WERI-Rb-1 (cell line): Measurements from ENCODE around the gene CDCP1.
"Not testable (repeated sequence)": the region's sequence is repeated elsewhere in the genome, so short reads cannot be mapped to it uniquely, and the experiment has no call there.

Experiments
- DNase-seq: peaks from one replicate; pipeline ENCODE4 v3.0.0-alpha.2; 2020
- H3K27ac ChIP-seq: fragments of 250-450 bp; sonication (Bioruptor Pico); 2 replicates; pipeline ENCODE4 v1.5.1; 2020; ENCODE audit warnings: mild to moderate bottlenecking, moderate library complexity
- H3K27me3 ChIP-seq: fragments of 250-450 bp; sonication (Bioruptor Pico); 2 replicates; pipeline ENCODE4 v1.5.1; 2021; ENCODE audit warnings: mild to moderate bottlenecking, low read depth, moderate library complexity; ENCODE audit not compliant: insufficient read depth, severe bottlenecking
- H3K36me3 ChIP-seq: fragments of 250-450 bp; sonication (Bioruptor Pico); 2 replicates; pipeline ENCODE4 v1.5.1; 2020; ENCODE audit warnings: mild to moderate bottlenecking, moderate library complexity
- H3K4me3 ChIP-seq: 2 replicates; pipeline ENCODE4 v1.5.1; 2011; ENCODE audit warnings: low read depth, mild to moderate bottlenecking, control low read depth, low read length
- H3K9me3 ChIP-seq: fragments of 250-450 bp; sonication (Bioruptor Pico); 2 replicates; pipeline ENCODE4 v1.5.1; 2021; ENCODE audit warnings: mild to moderate bottlenecking, moderate library complexity; ENCODE audit not compliant: severe bottlenecking
- CTCF ChIP-seq: IDR thresholded peaks from 2 replicates; pipeline ENCODE4 v1.5.1; 2011; ENCODE audit warnings: low read depth, mild to moderate bottlenecking, control low read depth, inconsistent platforms, low read length

CDCP1 gene

GRCh38 chr3:45082142-45082538, 64.0 kb downstream of the CDCP1 start:
- TF ChIP-seq CTCF: no peak
- no peak overlapping the region for H3K4me3 ChIP-seq
- H3K36me3 ChIP-seq: no peaks in the 10 kb centered on the region
- no peaks in the 10 kb centered on the region for H3K9me3 ChIP-seq
- H3K27me3 ChIP-seq: no peaks in the 10 kb centered on the region
- no peak overlapping the region for H3K27ac ChIP-seq
- DNase-seq: no peak

DNA sequence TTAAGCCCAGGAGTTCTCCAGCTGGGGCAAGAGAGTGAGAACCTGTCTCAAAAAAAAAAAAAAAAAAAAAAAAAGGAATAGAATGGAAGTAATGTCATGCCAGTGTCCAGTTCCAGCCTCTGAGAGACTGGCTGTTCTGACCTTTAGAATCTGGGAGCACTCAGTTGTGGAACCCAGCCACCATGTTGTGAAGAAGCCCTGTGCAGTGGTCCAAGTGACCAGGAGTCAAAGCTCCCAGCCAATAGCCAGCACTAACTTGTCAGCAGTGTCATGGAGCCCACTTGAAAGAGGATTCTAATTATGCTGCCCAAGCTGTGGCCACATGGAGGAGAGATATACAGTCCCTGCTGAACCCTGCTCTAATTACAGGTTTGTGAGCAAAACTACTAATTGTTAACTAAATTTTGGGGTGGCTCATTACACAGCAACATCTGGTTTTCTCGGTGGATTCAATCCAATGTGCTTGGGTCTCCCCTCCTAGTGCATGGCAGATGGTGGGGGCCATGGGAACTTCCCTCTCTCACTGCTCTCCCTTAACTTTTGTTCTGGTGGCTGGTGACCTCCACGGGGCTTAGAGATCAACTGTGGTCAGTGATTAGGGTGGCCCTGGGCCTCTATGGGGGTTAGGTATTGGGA, 64.6 kb downstream of the CDCP1 start:
- Histone ChIP-seq H3K36me3 (no peaks in the 10 kb centered on the region), H3K27me3 (no peaks in the 10 kb centered on the region), H3K9me3 (no peaks in the 10 kb centered on the region), H3K27ac (no peak overlapping the region), H3K4me3 (no peak overlapping the region)
- no peak for DNase-seq
- TF ChIP-seq CTCF: no peak

- Histone ChIP-seq H3K27ac (no peak overlapping the region), H3K4me3 (no peak overlapping the region), H3K9me3 (no peaks in the 10 kb centered on the region), H3K36me3 (no peaks in the 10 kb centered on the region), H3K27me3 (no peaks in the 10 kb centered on the region)
- DNase-seq: no peak
- TF ChIP-seq CTCF: no peak
Measured at GRCh38 chr3:45080824-45081223, 65.4 kb downstream of the CDCP1 start.

DNA sequence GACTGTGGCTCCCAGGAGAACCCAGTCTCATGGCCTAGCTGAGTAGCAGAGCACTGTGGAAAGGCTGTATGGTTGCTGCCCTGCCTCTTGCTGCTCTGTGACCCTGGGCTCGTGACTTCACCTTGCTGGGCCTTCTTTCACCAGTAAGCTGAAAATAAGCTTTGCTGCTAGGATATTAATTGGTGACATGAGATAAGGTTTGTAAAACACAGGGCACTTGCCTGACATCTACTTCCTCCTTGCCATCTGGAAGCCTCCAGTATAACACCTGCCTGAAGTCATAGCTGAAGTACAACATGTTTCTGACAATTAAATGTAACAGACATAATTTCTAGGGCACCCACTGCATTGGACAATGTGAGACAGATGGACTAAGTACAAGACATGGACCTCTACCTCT, 66.5 kb downstream of the CDCP1 start:
- Histone ChIP-seq H3K27me3 (no peaks in the 10 kb centered on the region), H3K9me3 (no peaks in the 10 kb centered on the region), H3K27ac (no peak overlapping the region), H3K36me3 (no peaks in the 10 kb centered on the region), H3K4me3 (no peak overlapping the region)
- TF ChIP-seq CTCF: no peak
- DNase-seq: no peak

- no peaks in the 10 kb centered on the region for H3K36me3 ChIP-seq
- no peak for DNase-seq
- no peaks in the 10 kb centered on the region for H3K27me3 ChIP-seq
- H3K9me3 ChIP-seq: no peaks in the 10 kb centered on the region
- H3K4me3 ChIP-seq: no peak overlapping the region
- peak; percentile 12; the same call in 1 of the 2 replicates for TF ChIP-seq CTCF
- no peak overlapping the region for H3K27ac ChIP-seq
Measured at GRCh38 chr3:45078910-45079522, 67.2 kb downstream of the CDCP1 start.

- DNase-seq: not testable (repeated sequence)
Measured at GRCh38 chr3:45078256-45078655, 67.9 kb downstream of the CDCP1 start.

More at GRCh38 chr3:45078256-45078655, 67.9 kb downstream of the CDCP1 start:
- H3K9me3 ChIP-seq, H3K27me3 ChIP-seq, H3K36me3 ChIP-seq, H3K4me3 ChIP-seq, H3K27ac ChIP-seq: not testable (repeated sequence)
